Small intestine (tissue), 7 donors: Measurements from ENCODE around the gene TMEM255B. TPM values are rescaled to one million over a fixed set of nuclear protein-coding genes. Genes with fewer than 3 reads are reported as not detected.

Experiments used
- DNase-seq, 2 donors: peaks; one replicate each; pipeline versions ENCODE4 v3.0.0 to v3.0.0-alpha.2; 2013
- FAIRE-seq: peaks from 2 replicates; lab custom pipeline; 2012; peaks lifted over from hg19 to GRCh38; lab: Jason Lieb, UNC
- H3K27ac ChIP-seq, 3 donors: one replicate each; pipeline ENCODE4 v1.5.1; 2013; ENCODE audit warnings: low read length in 2 of 3, mild to moderate bottlenecking in 2 of 3, control low read depth in 1 of 3, inconsistent platforms in 1 of 3, low read depth in 1 of 3, moderate library complexity in 1 of 3
- H3K27me3 ChIP-seq, 3 donors: one replicate each; pipeline ENCODE4 v1.6.1; 2013; ENCODE audit warnings: low read length in 3 of 3, inconsistent platforms in 1 of 3; ENCODE audit not compliant: control insufficient read depth in 3 of 3, insufficient read depth in 3 of 3
- H3K36me3 ChIP-seq, 3 donors: one replicate each; pipeline ENCODE4 v1.6.1; 2013; ENCODE audit warnings: low read length in 3 of 3, inconsistent platforms in 1 of 3, low read depth in 1 of 3, mild to moderate bottlenecking in 1 of 3, moderate library complexity in 1 of 3; ENCODE audit not compliant: control insufficient read depth in 3 of 3, insufficient read depth in 2 of 3
- H3K4me1 ChIP-seq, 3 donors: one replicate each; pipeline ENCODE4 v1.6.1; 2013; ENCODE audit warnings: low read length in 2 of 3, inconsistent platforms in 1 of 3, low read depth in 1 of 3, mild to moderate bottlenecking in 1 of 3, moderate library complexity in 1 of 3; ENCODE audit not compliant: control insufficient read depth in 3 of 3, insufficient read depth in 2 of 3
- H3K4me3 ChIP-seq, 3 donors: one replicate each; pipeline ENCODE4 v1.5.1; 2013; ENCODE audit warnings: low read length in 3 of 3, control low read depth in 1 of 3, inconsistent platforms in 1 of 3, low read depth in 1 of 3, mild to moderate bottlenecking in 1 of 3, moderate library complexity in 1 of 3
- H3K9me3 ChIP-seq, 2 donors: one replicate each; pipeline ENCODE4 v1.6.1; 2013; ENCODE audit warnings: low read depth in 1 of 2, low read length in 1 of 2; ENCODE audit not compliant: control insufficient read depth in 2 of 2, insufficient read depth in 1 of 2
- WGBS, 3 donors: extraction: QIAGEN DNeasy Blood & Tissue Kit; methylation state at CpG; one replicate each; pipeline ENCODE4 v1.1.7; 2013; 5-methylcytosine and 5-hydroxymethylcytosine counted together
- polyA plus RNA-seq, 4 donors: library from polyadenylated mRNA; stranded (reverse) in 3 of 4; unstranded in 1 of 4; fragments of 200-250 nt in 3 of 4; fragments of 120-200 nt in 1 of 4; gene quantifications; one replicate each; pipeline versions ENCODE4 v1.2.1 to v1.2.3, GENCODE V29; 2013
- donor health status: healthy with polysubstance abuse.
- donor health status: control.
- donor health status: control.
- donor health status: Bipolar disorder and iron deficiency.
- donor health status: healthy.

Gene TMEM255B
- polyA plus RNA-seq, 4 donors: 1.4 to 9.3 (median 2.6) TPM; not detected in 1

DNA sequence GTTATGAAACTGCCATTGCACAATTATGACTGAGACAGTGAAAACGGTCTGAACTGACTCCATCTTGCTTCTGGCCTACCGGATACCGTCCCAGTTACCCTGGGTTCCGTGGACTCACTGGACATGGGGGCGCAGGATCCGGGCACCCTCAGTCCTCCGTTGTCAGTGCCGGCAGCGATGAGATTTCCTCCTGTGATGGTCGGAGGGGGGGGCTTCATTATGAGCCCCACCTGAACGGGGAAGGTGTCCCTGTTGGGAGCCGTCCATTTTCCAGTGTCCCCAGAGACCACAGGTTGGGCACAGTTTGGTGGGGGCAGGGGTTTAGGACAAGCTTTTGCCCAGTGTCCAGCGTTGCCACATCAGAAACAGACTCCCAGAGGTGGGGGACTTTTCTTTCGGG, 23.4 kb downstream of the TMEM255B start:
- Histone ChIP-seq H3K9me3 (peaks cover 0 to 5% of the 10 kb centered on the region in 2 donors), H3K4me1 (peaks cover 0 to 2% (median 0%) of the 10 kb centered on the region in 3 donors), H3K36me3 (no peaks in the 10 kb centered on the region), H3K27ac (no peak overlapping the region), H3K4me3 (no peak overlapping the region), H3K27me3 (no peaks in the 10 kb centered on the region)
- DNase-seq (no peak), FAIRE-seq (no peak)
- WGBS, 3 donors: 72 to 82% (median 79%) methylated on average over 14 of the region's 14 CpGs

DNA sequence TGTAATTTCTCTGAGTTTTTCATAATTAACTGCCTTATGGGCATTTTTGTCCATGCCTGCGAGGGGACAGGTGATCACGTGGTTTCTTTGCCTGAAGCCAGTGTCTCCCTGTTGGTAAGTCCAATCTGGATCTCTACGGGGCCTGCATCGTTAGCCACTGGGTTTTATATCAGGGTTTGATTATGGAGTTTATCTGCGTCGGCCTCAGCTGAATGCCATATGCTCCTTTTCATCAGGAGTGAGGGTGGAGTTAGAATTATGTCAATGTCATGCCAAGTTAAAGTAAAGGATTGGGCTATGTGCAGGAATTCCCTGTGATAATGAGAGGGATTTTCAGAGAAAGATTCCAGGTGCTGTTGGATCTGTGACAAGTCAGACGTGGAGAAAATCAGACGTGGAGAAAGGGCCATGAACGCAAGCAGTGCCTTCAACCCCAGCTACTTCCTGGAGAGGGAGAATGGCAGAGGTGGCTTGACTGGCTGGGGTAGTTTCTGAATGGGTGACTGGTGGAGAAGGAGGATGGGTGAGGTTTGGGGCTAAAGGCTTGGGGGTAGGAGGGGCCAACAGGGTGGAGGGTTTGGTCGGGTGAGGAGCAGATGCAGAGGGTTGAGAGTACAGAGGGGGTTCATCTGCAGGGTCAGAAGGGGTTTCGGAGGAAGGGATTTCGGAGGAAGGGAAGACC, 24.3 kb downstream of the TMEM255B start:
- FAIRE-seq (no peak), DNase-seq (no peak)
- no peak overlapping the region for H3K4me3 ChIP-seq

GRCh38 chr13:113783966-113784644, 25.1 kb downstream of the TMEM255B start:
- no peak for FAIRE-seq
- WGBS, 3 donors: 76 to 86% (median 78%) methylated on average over 10 of the region's 10 CpGs
- H3K27me3 ChIP-seq: peaks cover 0 to under 1% (median 0%) of the 10 kb centered on the region in 3 donors

More for the DNA sequence above, 24.3 kb downstream of the TMEM255B start:
- Histone ChIP-seq H3K27ac (no peak overlapping the region), H3K27me3 (no peaks in the 10 kb centered on the region), H3K9me3 (peaks cover 0 to 3% of the 10 kb centered on the region in 2 donors), H3K4me1 (peaks cover 0 to 2% (median 0%) of the 10 kb centered on the region in 3 donors), H3K36me3 (no peaks in the 10 kb centered on the region)
- WGBS, 3 donors: 65 to 75% (median 71%) methylated on average over 12 of the region's 12 CpGs

DNA sequence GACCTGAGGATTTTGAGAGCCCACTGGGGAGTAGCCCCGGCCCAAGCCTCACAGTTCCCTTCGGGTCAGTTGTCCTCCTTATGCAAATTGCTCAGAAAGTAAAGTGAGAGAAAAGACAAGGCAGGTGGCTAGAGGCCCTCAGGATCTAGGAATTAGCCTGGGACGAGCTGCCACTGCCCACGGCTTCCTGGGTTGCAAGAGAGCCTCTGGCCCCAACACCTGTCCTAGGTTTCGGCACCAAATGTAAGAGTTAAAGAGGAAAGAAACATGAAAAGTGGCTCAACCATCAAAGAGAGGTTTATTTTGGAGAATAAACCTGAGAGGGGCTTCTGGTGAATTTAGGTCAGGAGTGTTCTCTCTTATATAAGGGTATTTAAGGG, 25.6 kb downstream of the TMEM255B start:
- Histone ChIP-seq H3K9me3 (peaks cover 0 to 3% of the 10 kb centered on the region in 2 donors), H3K4me3 (no peak overlapping the region), H3K27me3 (peaks cover 0 to 4% (median 0%) of the 10 kb centered on the region in 3 donors), H3K27ac (no peak overlapping the region), H3K36me3 (no peaks in the 10 kb centered on the region), H3K4me1 (peaks cover 0 to 2% (median 0%) of the 10 kb centered on the region in 3 donors)
- WGBS, 3 donors: 77 to 83% (median 80%) methylated on average over 4 to 5 of the region's 5 CpGs
- no peak for DNase-seq
- no peak for FAIRE-seq

More at GRCh38 chr13:113783966-113784644, 25.1 kb downstream of the TMEM255B start:
- H3K4me3 ChIP-seq: no peak overlapping the region
- H3K36me3 ChIP-seq: no peaks in the 10 kb centered on the region
- no peak overlapping the region for H3K27ac ChIP-seq
- H3K9me3 ChIP-seq: peaks cover 0 to 3% of the 10 kb centered on the region in 2 donors
- H3K4me1 ChIP-seq: peaks cover 0 to 2% (median 0%) of the 10 kb centered on the region in 3 donors
- DNase-seq: no peak

GRCh38 chr13:113785051-113786010, 26.3 kb downstream of the TMEM255B start:
- no peaks in the 10 kb centered on the region for H3K36me3 ChIP-seq
- WGBS, 3 donors: 74 to 81% (median 80%) methylated on average over 19 of the region's 19 CpGs
- no peak for DNase-seq
- peaks cover 0 to 3% of the 10 kb centered on the region in 2 donors for H3K9me3 ChIP-seq
- H3K27me3 ChIP-seq: peaks cover 0 to 4% (median 0%) of the 10 kb centered on the region in 3 donors
- no peak overlapping the region for H3K4me3 ChIP-seq
- FAIRE-seq: no peak
- no peak overlapping the region for H3K27ac ChIP-seq
- H3K4me1 ChIP-seq: peaks cover 0 to 2% (median 0%) of the 10 kb centered on the region in 3 donors

DNA sequence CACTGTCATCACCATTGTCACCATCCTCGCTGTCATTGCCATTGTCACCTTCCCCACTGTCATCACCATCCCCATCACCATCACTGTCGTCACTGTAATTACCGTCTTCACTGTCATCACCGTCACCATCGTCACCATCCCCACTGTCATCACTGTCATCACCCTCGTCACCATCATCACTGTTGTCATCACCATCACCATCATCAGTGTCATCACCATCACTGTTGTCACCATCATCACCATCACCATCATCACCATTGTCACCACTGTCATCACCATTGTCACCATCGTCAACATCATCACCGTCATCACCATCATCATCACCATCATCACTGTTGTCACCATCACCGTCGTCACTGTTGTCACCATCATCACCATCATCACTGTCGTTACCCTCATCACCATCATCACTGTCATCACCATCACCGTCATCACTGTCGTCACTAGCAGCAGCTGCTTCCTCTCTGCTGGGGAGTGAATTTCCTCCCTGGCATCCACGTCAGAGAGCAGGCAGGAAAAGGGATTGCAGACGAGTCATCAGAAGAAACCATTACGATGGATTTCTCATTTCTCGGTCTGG, 27.3 kb downstream of the TMEM255B start:
- no peak for FAIRE-seq
- Histone ChIP-seq H3K9me3 (peaks cover 0 to 3% of the 10 kb centered on the region in 2 donors), H3K27me3 (peaks cover 0 to 4% (median 0%) of the 10 kb centered on the region in 3 donors), H3K36me3 (no peaks in the 10 kb centered on the region), H3K27ac (no peak overlapping the region), H3K4me1 (peaks cover 0 to 2% (median 0%) of the 10 kb centered on the region in 3 donors), H3K4me3 (no peak overlapping the region)
- DNase-seq: no peak
- 82 to 91% (median 85%) methylated on average over 17 of the region's 17 CpGs for WGBS, 3 donors

DNA sequence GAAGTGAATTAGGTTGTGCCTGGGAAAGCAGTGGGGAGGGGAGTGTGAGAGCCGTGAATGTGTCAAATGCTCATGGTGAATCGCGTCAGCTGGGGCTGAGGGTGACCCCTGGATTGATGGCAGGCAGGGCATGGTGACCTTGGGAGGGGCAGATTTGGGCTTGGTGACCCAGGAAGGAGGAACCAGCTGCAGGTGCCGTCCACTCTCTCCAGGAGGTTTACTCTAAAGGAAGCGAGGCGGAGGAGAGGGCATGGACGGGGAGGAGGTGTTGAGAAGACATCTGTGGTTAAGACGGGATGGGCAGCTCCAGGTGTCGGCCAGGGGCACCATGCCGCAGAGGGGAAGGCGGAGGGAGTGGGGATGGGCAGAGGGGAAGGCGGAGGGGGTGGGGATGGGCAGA, 28.7 kb downstream of the TMEM255B start:
- no peaks in the 10 kb centered on the region for H3K36me3 ChIP-seq
- no peak for FAIRE-seq
- peaks cover 0 to 4% (median 0%) of the 10 kb centered on the region in 3 donors for H3K27me3 ChIP-seq
- no peak overlapping the region for H3K4me3 ChIP-seq
- no peak overlapping the region for H3K27ac ChIP-seq
- H3K4me1 ChIP-seq: peaks cover 0 to 2% (median 0%) of the 10 kb centered on the region in 3 donors
- DNase-seq: no peak
- 33 to 63% (median 55%) methylated on average over 12 of the region's 12 CpGs for WGBS, 3 donors
- peaks cover 0 to 3% of the 10 kb centered on the region in 2 donors for H3K9me3 ChIP-seq
